Suppressor macrophage treated with lipopolysaccharide for 1 hour (primary cell): ENCODE data around the gene C17orf114.

ENCODE experiments used
- DNase-seq, 3 donors: peaks; one replicate each; pipeline ENCODE4 v3.0.0-alpha.2; 2020 to 2022

C17orf114 gene

GRCh38 chr17:4786106-4786511, 16.0 kb downstream of the C17orf114 start, which contains the start of gene VMO1:
VMO1 (minus strand) TSS chr17:4786364; CDS start chr17:4786352, 12 bp downstream.
- peak in 2 of 3 donors; percentile 34 to 45 for DNase-seq

- DNase-seq, result peak in 2 of 3 donors; percentile 30 to 43
Observed at GRCh38 chr17:4785311-4786105, 16.6 kb downstream of the C17orf114 start.

- peak; percentile 48 to 70 (median 68) for DNase-seq
Observed at GRCh38 chr17:4782652-4783051, 19.5 kb downstream of the C17orf114 start.

GRCh38 chr17:4780325-4780955, 21.7 kb downstream of the C17orf114 start:
- DNase-seq, result no peak

GRCh38 chr17:4777969-4778760, 24.0 kb downstream of the C17orf114 start:
- DNase-seq, result no peak

GRCh38 chr17:4772235-4772613, 29.9 kb downstream of the C17orf114 start:
- no peak for DNase-seq

- DNase-seq, result no peak
Observed at GRCh38 chr17:4771519-4772234, 30.5 kb downstream of the C17orf114 start, which contains the start of gene TM4SF5. TM4SF5 (plus strand) TSS chr17:4771886; CDS start chr17:4771923, 37 bp downstream.

- peak; percentile 27 to 73 (median 69) for DNase-seq
Observed at GRCh38 chr17:4769628-4770027, 32.5 kb downstream of the C17orf114 start.

GRCh38 chr17:4768298-4768697, 33.8 kb downstream of the C17orf114 start:
- DNase-seq, result peak; percentile 71 to 87 (median 84)

- peak; percentile 74 to 90 (median 83) for DNase-seq
Observed at GRCh38 chr17:4766723-4767122, 35.4 kb downstream of the C17orf114 start.

GRCh38 chr17:4766201-4766600, 35.9 kb downstream of the C17orf114 start:
- DNase-seq, result peak; percentile 87 to 99 (median 98)

- peak; percentile 73 to 85 (median 80) for DNase-seq
Observed at GRCh38 chr17:4764595-4764994, 37.5 kb downstream of the C17orf114 start.

GRCh38 chr17:4759776-4760236, 42.3 kb downstream of the C17orf114 start:
- peak; percentile 70 to 86 (median 80) for DNase-seq

GRCh38 chr17:4753392-4753791, 48.7 kb downstream of the C17orf114 start:
- no peak for DNase-seq

- DNase-seq, result peak in 1 of 3 donors; percentile 63
Observed at GRCh38 chr17:4751932-4752331, 50.2 kb downstream of the C17orf114 start.
